ENCODE data around the gene CD2AP.
A peak's percentile ranks its signal among the peaks of the same experiment; 100 is the strongest.
"Not testable (repeated sequence)": the region's sequence is repeated elsewhere in the genome, so short reads cannot be mapped to it uniquely, and the experiment has no call there.

CD2AP gene

GRCh38 chr6:47477497-47478232 lies at the start of gene CD2AP:
Gene CD2AP, plus strand, starts transcription at chr6:47477789. Its CDS starts 456 bp downstream, at chr6:47478245.
- DNase-seq = peak; percentile 95

- no peak for DNase-seq
These were observed 49.3 kb upstream of the CD2AP start for GRCh38 chr6:47428288-47428687.

GRCh38 chr6:47428746-47429664 lies 48.6 kb upstream of the CD2AP start:
- no peak for DNase-seq

- DNase-seq = no peak
These were observed 43.0 kb upstream of the CD2AP start for GRCh38 chr6:47434372-47435253.

GRCh38 chr6:47435254-47435612 lies 42.4 kb upstream of the CD2AP start:
- DNase-seq = no peak

- no peak for DNase-seq
These were observed 40.0 kb upstream of the CD2AP start for GRCh38 chr6:47437592-47437991.

GRCh38 chr6:47438481-47439347 lies 38.9 kb upstream of the CD2AP start:
- peak; percentile 60 for DNase-seq

GRCh38 chr6:47439348-47439668 lies 38.3 kb upstream of the CD2AP start:
- no peak for DNase-seq

- DNase-seq = no peak
These were observed 36.9 kb upstream of the CD2AP start for GRCh38 chr6:47440719-47441118.

GRCh38 chr6:47444964-47445363 lies 32.6 kb upstream of the CD2AP start:
- DNase-seq = not testable (repeated sequence)

- peak; percentile 14 for DNase-seq
These were observed 30.8 kb upstream of the CD2AP start for GRCh38 chr6:47446669-47447330.

- no peak for DNase-seq
These were observed 29.9 kb upstream of the CD2AP start for GRCh38 chr6:47447722-47448121.

- no peak for DNase-seq
These were observed 26.4 kb upstream of the CD2AP start for GRCh38 chr6:47451162-47451561.

- DNase-seq = no peak
These were observed 24.7 kb upstream of the CD2AP start for GRCh38 chr6:47452899-47453298.

- DNase-seq = no peak
These were observed 24.1 kb upstream of the CD2AP start for GRCh38 chr6:47453372-47453936.

- no peak for DNase-seq
These were observed 22.7 kb upstream of the CD2AP start for GRCh38 chr6:47454713-47455396.

GRCh38 chr6:47455533-47456209 lies 21.9 kb upstream of the CD2AP start:
- DNase-seq = no peak

- DNase-seq = no peak
These were observed 21.0 kb upstream of the CD2AP start for GRCh38 chr6:47456536-47456975.

- DNase-seq = no peak
These were observed 20.2 kb upstream of the CD2AP start for GRCh38 chr6:47457370-47457769.

- DNase-seq = no peak
These were observed 13.5 kb upstream of the CD2AP start for GRCh38 chr6:47464052-47464451.
